ENCODE measurements around the gene IDE. TPM values are rescaled to one million over a fixed set of nuclear protein-coding genes. Genes with fewer than 3 reads are reported as not detected.

Gene IDE
- total and polyA plus RNA-seq, 10 of the 15 experiments (the other 5 are each of a cell fraction or from before 2014, with no cell fraction given) = 11.6 to 54.5 (median 33.6) TPM

- H3K4me2 ChIP-seq (ENCODE audit: control insufficient read depth, insufficient read depth) = no peak overlapping the region
- no peak overlapping the region for H2AFZ ChIP-seq (ENCODE audit: control insufficient read depth, low read depth, low read length)
- FAIRE-seq (no peak), ATAC-seq (no peak), DNase-seq (ENCODE audit: low read depth, low spot score) (no peak)
- H3K9ac ChIP-seq (ENCODE audit: control insufficient read depth, insufficient read depth, low read length) = no peak overlapping the region
- H3K36me3 ChIP-seq (ENCODE audit: control insufficient read depth in 2 of 2, insufficient read depth in 2 of 2, low read length in 1 of 2) = peaks cover 4 to 10% of the 10 kb centered on the region in 2 experiments; a peak in 3 of 4 replicates
- ChIA-PET RAD21 (ENCODE audit: unreplicated experiment) (no interaction called here), CTCF (no interaction called here), POLR2A (no interaction called here), SMC1A (ENCODE audit: uncharacterized antibody, unreplicated experiment) (no interaction called here)
- WGBS (ENCODE audit: insufficient coverage, insufficient replicate concordance, low lambda C conversion rate, missing lambda C conversion rate) = 93% methylated on average over 2 of the region's 2 CpGs
- no peaks in the 10 kb centered on the region for H3K4me1 ChIP-seq (ENCODE audit: control insufficient read depth, insufficient read depth, low read length)
- in situ Hi-C loops (cut with MboI) (no loop called here), intact Hi-C loops (cut with micrococcal nuclease; ENCODE audit: unreplicated experiment) (no loop called here)
- H3K4me3 ChIP-seq = no peak overlapping the region
- no peaks in the 10 kb centered on the region for H4K20me1 ChIP-seq (ENCODE audit: control insufficient read depth, insufficient read depth)
- no peaks in the 10 kb centered on the region for H3K79me2 ChIP-seq (ENCODE audit: control insufficient read depth, insufficient read depth, low read length)
- no peak overlapping the region for H3K27ac ChIP-seq (ENCODE audit: control insufficient read depth, insufficient read depth)
- no peaks in the 10 kb centered on the region for H3K9me3 ChIP-seq (replicated peaks; ENCODE audit: control insufficient read depth, insufficient read depth, low read length)
- BruUV-seq (replicated peaks) = no TSS peak
- no peaks in the 10 kb centered on the region for H3K27me3 ChIP-seq (replicated peaks in 1 of 2; ENCODE audit: control insufficient read depth in 2 of 2, insufficient read depth in 2 of 2, low read length in 1 of 2)
- TF ChIP-seq NFIC (IDR thresholded peaks at IDR 0.05; ENCODE audit: low read depth, low read length) = no peak
- TF ChIP-seq BCLAF1 (IDR thresholded peaks at IDR 0.05) = no peak
- TF ChIP-seq WRNIP1 (IDR thresholded peaks at IDR 0.05; ENCODE audit: borderline replicate concordance, low read depth, low read length) = no peak
Observed at GRCh38 chr10:92450896-92451295, 123.0 kb downstream of the IDE start.

DNA sequence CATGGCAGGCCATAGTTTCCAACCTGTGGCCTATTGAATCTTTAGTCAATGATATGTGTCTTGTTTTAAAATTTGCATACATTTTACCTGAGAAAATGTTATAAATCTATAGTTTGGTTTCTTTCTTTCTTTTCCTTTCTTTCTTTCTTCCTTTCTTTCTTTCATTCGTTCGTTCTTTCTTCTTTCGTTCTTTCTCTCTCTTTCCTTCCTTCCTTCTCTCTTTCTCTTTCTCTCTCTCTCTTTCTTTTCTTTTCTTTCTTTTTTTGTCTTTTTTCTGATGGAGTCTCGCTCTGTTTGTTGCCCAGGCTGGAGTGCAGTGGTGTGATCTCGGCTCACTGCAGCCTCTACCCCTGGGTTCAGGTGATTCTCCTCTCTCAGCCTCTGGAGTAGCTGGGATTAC lies 133.3 kb downstream of the IDE start:
- Histone ChIP-seq H2AFZ (ENCODE audit: control insufficient read depth, low read depth, low read length) (no peak overlapping the region), H3K27ac (ENCODE audit: control insufficient read depth, insufficient read depth) (no peak overlapping the region), H3K4me2 (ENCODE audit: control insufficient read depth, insufficient read depth) (no peak overlapping the region), H3K9me3 (replicated peaks; ENCODE audit: control insufficient read depth, insufficient read depth, low read length) (no peaks in the 10 kb centered on the region), H3K9ac (ENCODE audit: control insufficient read depth, insufficient read depth, low read length) (no peak overlapping the region), H3K79me2 (ENCODE audit: control insufficient read depth, insufficient read depth, low read length) (no peaks in the 10 kb centered on the region), H3K4me1 (ENCODE audit: control insufficient read depth, insufficient read depth, low read length) (no peaks in the 10 kb centered on the region), H3K4me3 (no peak overlapping the region), H3K36me3 (ENCODE audit: control insufficient read depth in 2 of 2, insufficient read depth in 2 of 2, low read length in 1 of 2) (no peaks in the 10 kb centered on the region), H4K20me1 (ENCODE audit: control insufficient read depth, insufficient read depth) (no peaks in the 10 kb centered on the region), H3K27me3 (replicated peaks in 1 of 2; ENCODE audit: control insufficient read depth in 2 of 2, insufficient read depth in 2 of 2, low read length in 1 of 2) (no peaks in the 10 kb centered on the region)
- no peak for ATAC-seq
- ChIA-PET SMC1A (ENCODE audit: uncharacterized antibody, unreplicated experiment) (no interaction called here), POLR2A (no interaction called here), RAD21 (ENCODE audit: unreplicated experiment) (no interaction called here), CTCF (no interaction called here)
- DNase-seq (ENCODE audit: low read depth, low spot score) = no peak
- WGBS (ENCODE audit: insufficient coverage, insufficient replicate concordance, low lambda C conversion rate, missing lambda C conversion rate) = 67% methylated on average over 5 of the region's 5 CpGs
- in situ Hi-C loops (cut with MboI) (no loop called here), intact Hi-C loops (cut with micrococcal nuclease; ENCODE audit: unreplicated experiment) (no loop called here)
- BruUV-seq (replicated peaks) = no TSS peak
- FAIRE-seq = no peak
- TF ChIP-seq FOS (IDR thresholded peaks at IDR 0.05; ENCODE audit: borderline replicate concordance, extremely low read depth, insufficient read length) = no peak
- no peak for TF ChIP-seq BRCA1 (IDR thresholded peaks at IDR 0.05; ENCODE audit: low read depth, low read length)
- TF ChIP-seq IKZF2 (IDR thresholded peaks at IDR 0.05) = no peak
- no peak for TF ChIP-seq NRF1 (conservative IDR thresholded peaks at IDR 0.05; ENCODE audit: low read depth, low read length)
- no peak for TF ChIP-seq GABPA (IDR thresholded peaks at IDR 0.05; ENCODE audit: low read depth)
- TF ChIP-seq CHD2 (IDR thresholded peaks at IDR 0.05; ENCODE audit: borderline replicate concordance, low read depth, low read length) = no peak
- TF ChIP-seq RELB (IDR thresholded peaks at IDR 0.05; ENCODE audit: low read depth) = no peak
- no peak for TF ChIP-seq ETV6 (conservative IDR thresholded peaks at IDR 0.05 in 1 of 2, IDR thresholded peaks at IDR 0.05 in 1 of 2; ENCODE audit: borderline replicate concordance in 1 of 2, low read depth in 1 of 2)
- TF ChIP-seq, protein P1, sequence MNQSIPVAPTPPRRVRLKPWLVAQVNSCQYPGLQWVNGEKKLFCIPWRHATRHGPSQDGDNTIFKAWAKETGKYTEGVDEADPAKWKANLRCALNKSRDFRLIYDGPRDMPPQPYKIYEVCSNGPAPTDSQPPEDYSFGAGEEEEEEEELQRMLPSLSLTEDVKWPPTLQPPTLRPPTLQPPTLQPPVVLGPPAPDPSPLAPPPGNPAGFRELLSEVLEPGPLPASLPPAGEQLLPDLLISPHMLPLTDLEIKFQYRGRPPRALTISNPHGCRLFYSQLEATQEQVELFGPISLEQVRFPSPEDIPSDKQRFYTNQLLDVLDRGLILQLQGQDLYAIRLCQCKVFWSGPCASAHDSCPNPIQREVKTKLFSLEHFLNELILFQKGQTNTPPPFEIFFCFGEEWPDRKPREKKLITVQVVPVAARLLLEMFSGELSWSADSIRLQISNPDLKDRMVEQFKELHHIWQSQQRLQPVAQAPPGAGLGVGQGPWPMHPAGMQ (IDR thresholded peaks at IDR 0.05; ENCODE audit: borderline replicate concordance) = no peak
- no peak for TF ChIP-seq RUNX3 (IDR thresholded peaks at IDR 0.05; ENCODE audit: low read length)

All from GM12878 (cell line).